NK-92 treated with Interleukin-12 subunit alpha and Interleukin-12 subunit beta, amount 100 ng/mL, for 24 hours (cell line): ENCODE data around the gene LOXL1.

Experiments
- DNase-seq: peaks from one replicate; lab custom pipeline; 2025; lab: John Stamatoyannopoulos, UW

LOXL1 gene

DNA sequence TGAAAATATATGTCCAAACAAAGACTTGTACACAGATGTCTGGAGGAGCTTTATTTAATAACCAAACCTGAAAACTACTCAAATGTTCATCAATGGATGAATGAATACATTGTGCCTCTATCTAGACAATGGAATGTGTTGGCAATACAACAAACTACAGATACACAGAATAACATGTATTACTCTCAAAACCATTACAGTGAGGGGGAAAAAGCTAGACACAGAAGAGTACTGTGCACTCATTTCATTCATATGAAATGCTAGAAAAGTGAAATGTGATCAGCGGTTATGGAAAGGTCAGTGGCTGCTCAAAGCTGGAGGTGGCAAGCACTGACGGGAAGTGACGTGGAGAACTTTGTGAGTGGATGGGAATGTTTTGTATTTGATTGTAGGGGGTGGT lies 52.6 kb downstream of the LOXL1 start:
- no peak for DNase-seq

DNA sequence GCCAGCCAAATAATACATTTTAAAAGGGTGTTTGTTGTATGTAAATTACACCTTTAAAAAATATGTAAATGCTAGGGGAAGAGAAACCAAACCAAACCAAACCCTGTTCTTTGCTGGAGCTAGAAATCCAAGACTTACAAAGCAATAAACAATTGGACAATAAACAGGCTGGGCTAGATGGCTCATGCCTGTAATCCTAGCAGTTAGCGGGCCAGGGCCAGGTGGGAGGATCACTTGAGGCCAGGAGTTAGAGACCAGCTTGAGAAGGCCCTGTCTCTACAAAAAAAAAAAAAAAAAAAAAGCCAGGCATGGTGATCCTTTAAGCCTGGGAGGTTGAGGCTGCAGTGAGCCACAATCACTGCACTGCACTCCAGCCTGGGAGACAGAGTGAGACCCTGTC lies 53.4 kb downstream of the LOXL1 start:
- DNase-seq, result no peak

DNA sequence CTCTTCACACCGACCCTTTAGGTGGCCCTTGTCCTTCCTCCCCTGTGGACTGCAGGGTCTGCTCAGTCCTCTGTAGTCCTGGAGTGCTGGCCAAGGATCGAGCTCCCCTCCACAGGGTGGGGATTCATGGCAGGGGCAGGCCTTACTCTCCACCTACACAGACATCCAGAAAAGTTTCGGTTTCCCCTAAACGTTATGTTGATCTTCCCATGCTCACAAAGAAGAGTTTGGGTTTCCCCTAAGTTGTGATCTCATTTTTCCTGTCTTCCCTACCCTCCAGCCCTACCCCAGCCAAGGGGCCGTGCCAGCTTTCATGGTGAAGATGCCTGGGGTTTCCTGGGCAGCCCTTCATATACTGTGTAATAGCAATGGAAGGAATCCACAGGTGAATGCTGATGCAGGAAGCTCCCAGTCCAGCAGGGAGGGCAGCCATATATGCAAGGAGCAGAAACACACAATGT lies 55.5 kb downstream of the LOXL1 start:
- no peak for DNase-seq

DNA sequence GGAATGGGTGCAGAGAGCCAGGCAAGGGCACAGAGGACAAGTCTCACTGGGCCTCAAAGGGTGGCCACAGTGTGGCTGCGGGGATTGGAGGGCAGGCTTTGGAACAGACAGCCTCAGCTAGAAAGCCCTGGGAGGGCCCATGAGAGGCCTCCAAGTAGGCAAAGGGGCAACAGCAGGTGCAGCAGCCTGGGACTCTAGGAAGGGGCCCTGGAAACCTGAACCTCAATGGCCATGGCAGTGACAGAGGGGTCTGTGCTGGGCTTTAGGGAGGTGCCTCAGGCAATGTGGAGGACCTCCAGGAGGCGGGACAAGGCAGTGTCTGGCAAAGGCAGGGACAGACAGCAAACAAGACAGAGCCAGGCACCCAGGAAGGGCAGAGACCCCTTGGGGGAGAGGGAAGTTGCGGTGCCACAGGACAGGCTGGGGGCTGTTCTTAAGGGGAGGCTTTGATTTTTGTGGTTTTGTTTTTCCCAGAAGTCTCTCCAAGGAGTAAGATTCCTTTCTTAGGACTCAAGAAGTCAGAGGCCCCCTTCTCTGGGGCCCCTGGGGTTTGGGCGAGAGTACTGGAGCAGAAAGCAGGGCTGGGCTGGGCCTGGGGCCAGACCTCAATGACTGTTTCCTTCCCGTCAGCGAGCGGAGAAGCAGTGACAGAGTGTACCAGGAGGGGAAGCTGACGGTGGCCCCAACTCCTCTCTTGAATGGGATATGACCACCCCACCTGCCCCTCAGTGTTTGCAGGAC lies 56.1 kb downstream of the LOXL1 start:
- DNase-seq, result no peak

DNA sequence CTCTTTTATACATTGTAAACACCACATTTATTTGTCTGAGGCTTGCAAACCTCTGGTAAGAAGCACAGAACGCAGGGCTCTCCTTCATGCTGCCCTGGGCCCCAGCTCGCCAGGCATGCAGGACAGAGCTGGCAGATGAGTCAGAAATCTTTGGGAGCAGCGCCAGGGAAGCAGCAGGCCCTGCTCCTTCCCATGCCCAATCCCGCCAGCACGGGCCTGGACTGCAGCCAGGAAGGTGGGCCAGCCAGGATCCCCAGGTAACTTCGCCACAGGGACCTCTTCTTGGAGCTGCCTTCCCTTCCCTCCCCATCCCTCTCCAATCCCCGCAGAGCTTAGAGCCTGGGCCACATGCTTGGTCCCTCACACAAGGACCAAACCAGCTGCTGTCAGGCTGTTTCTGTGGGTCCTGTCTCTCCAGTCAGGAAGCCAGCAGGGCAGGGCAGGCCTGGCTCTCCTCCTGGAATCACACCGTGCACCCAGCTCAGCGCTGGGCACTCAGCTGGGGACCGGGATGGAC lies 57.0 kb downstream of the LOXL1 start:
- no peak for DNase-seq

GRCh38 chr15:73983773-73984172 lies 57.5 kb downstream of the LOXL1 start:
- DNase-seq, result no peak

- DNase-seq, result no peak
Measured at GRCh38 chr15:73984208-73984979, 58.1 kb downstream of the LOXL1 start.

GRCh38 chr15:73985101-73985873 lies 59.0 kb downstream of the LOXL1 start:
- DNase-seq, result no peak

- DNase-seq, result no peak
Measured at GRCh38 chr15:73986055-73986775, 60.0 kb downstream of the LOXL1 start.

- DNase-seq, result no peak
Measured at GRCh38 chr15:73986776-73987056, 60.5 kb downstream of the LOXL1 start.

GRCh38 chr15:73987250-73987649 lies 61.0 kb downstream of the LOXL1 start:
- no peak for DNase-seq

GRCh38 chr15:73987681-73988444 lies 61.6 kb downstream of the LOXL1 start:
- no peak for DNase-seq

GRCh38 chr15:73988445-73988969 lies 62.2 kb downstream of the LOXL1 start:
- DNase-seq, result no peak

DNA sequence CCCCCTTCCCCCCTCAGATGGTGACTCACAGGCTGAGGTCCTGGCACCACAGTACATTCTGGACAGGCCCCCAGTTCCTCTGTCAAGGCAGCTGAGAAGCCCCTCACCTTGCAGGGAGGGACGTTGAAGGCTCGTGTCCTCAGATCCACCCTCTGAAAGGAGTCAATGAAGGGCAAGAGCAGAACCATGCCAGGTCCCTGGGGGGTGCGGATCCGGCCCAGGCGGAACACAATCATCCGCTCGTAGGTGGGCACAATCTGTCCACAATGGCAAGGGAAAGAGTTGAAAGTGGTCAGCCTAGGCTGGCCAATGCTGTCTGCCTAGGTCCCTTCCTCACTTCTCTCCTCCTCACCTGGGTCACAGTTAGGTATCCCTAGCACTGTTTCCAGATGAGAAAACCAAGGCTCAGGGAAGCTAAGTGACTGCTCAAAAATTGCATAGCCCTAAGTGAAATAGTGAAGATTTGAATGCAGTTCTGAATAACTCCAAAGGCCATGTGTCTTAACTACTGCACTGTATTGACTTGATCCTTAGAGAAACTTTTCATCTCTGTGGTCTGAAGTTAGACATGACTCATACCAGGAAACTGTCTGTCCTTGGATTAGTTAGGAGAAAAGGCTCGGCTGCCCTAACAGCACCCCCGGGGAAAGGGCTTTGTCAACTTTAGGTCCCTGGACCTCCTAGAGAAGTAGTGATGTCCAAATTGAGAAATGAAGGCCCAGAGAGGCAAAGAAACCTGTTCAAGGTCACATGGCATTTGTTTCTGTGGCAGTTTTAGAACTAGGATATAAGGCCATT lies 62.9 kb downstream of the LOXL1 start:
- no peak for DNase-seq

- DNase-seq, result no peak
Measured at GRCh38 chr15:73990250-73991005, 64.2 kb downstream of the LOXL1 start.

DNA sequence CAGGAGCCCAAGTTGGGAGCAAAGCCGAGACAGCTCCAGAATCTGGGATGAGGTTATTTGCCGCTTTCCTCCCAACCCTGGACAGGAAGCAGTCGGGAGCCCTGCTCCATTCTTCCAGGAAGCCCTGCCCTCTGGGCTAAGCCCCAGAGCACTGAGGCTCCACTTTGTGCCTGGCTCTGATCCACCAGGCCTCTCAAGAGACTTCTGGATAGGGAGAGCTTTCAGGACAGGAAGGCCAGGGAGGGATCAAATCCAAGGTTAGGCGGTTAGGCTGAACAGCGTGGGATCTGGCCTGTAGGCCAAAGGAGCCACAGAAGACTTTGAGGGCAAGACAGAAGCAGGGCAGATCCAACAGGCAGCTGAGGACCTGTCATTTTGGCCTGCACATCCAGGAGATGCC lies 65.0 kb downstream of the LOXL1 start:
- DNase-seq, result no peak

DNA sequence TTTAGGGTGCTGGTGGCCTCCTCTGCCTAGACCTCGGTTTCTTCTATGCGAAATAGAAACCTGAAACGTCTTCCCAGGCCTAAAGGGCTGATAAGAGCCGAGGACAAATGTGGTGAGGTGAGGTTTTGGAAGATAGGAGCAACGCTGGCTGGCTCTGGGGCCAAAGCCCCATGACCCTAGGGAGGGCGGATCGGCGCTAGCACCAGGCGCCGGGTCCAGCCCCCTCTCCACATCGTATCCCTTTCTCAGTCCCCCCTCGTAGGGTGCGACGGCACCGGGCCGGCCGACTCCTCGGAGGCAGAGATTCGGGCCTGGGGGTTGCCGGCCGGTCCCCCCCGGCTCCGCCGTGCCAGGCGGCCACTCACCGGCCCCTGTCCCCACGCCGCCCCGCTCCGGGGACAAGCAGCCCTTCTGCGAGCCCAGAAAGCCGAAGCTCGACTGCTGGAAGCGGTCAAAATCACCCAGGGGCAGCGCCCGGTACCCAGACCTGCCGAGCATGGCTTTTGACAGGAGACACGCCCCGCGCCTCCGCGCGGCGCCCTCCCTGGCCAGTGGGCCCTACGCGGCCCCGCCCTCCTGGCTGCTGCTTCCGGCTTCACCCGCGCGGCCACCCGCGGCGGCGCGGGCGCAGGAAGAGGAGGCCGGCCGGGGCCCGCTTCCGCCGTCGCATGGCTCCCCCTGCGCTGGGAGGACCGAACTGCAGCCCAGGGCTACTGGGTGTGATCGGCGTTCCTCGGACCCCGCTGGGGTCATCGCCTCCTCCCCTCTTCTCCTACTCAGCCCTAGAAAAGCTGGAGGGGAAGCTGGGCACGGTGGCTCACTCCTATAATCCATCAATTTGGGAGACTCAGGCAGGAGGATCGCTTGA lies 65.7 kb downstream of the LOXL1 start, which contains the start of gene STOML1:
TSS of gene STOML1 (minus strand) at position 570 of the 868 bp plus-strand sequence. CDS start at position 498, 72 bp downstream.
- DNase-seq, result peak; percentile 90

DNA sequence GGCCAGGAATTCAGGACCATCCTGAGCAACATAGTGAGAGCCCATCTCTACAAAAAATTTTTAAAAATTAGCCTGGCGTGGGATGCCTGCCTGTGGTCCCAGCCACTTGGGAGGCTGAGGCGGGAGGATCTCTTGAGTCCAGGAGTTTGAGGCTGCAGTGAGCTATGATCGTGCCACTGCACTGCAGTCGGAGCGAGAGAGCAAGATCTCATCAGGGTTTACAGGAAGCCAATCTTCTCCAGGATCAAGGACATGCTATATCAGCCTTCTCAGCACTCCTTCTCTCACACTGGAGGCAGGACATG lies 66.3 kb downstream of the LOXL1 start:
- DNase-seq, result no peak
